A673 (cell line): ENCODE measurements around the gene GIGYF2. TPM values are rescaled to one million over a fixed set of nuclear protein-coding genes. Genes with fewer than 3 reads are reported as not detected.

Experiments used
- BruUV-seq: library from RNA; stranded (reverse); fragments of 400-500 nt; replicated peaks from 2 replicates; lab custom pipeline; 2021; lab: Mats Ljungman, UMichigan
- CTCF ChIA-PET: fragments of 300-600 bp; sonication (Branson Sonifier 250); formaldehyde crosslinking; loops from one replicate; lab custom pipeline; 2022; ENCODE audit warnings: antibody characterized with exemption; lab: Charles Lee
- POLR2A ChIA-PET: fragments of 300-600 bp; sonication (Branson Sonifier 250); formaldehyde crosslinking; loops from one replicate; lab custom pipeline; 2022; ENCODE audit warnings: antibody characterized with exemption; ENCODE audit not compliant: low non-redundant PET; lab: Charles Lee
- DNase-seq: peaks from one replicate; pipeline ENCODE4 v3.0.0-alpha.2; 2015; ENCODE audit warnings: low spot score
- H3K27ac ChIP-seq: fragments of 200-600 bp; sonication (generic); 2 replicates; pipeline ENCODE4 v1.5.1; 2016; ENCODE audit warnings: mixed run types, low read depth, mild to moderate bottlenecking, mixed read lengths, antibody characterized with exemption, low read length; ENCODE audit not compliant: poor library complexity, severe bottlenecking
- H3K27me3 ChIP-seq: fragments of 200-600 bp; sonication (generic); replicated peaks from 2 replicates; pipeline ENCODE4 v1.6.1; 2017; ENCODE audit warnings: mixed run types, low read depth, mild to moderate bottlenecking, mixed read lengths, antibody characterized with exemption, low read length; ENCODE audit not compliant: insufficient read depth, poor library complexity
- H3K36me3 ChIP-seq: fragments of 200-600 bp; sonication (generic); 2 replicates; pipeline ENCODE4 v1.6.1; 2016; ENCODE audit warnings: mixed run types, mild to moderate bottlenecking, mixed read lengths, antibody characterized with exemption, low read length; ENCODE audit not compliant: insufficient read depth, poor library complexity, severe bottlenecking
- H3K4me1 ChIP-seq: fragments of 200-600 bp; sonication (generic); 2 replicates; pipeline ENCODE4 v1.6.1; 2017; ENCODE audit warnings: mixed run types, mild to moderate bottlenecking, mixed read lengths, antibody characterized with exemption, low read length; ENCODE audit not compliant: insufficient read depth, poor library complexity, severe bottlenecking
- H3K4me3 ChIP-seq: fragments of 200-600 bp; sonication (generic); 2 replicates; pipeline ENCODE4 v1.5.1; 2016; ENCODE audit warnings: low read depth, mixed run types, mild to moderate bottlenecking, mixed read lengths, low read length; ENCODE audit not compliant: poor library complexity, severe bottlenecking
- H3K9me3 ChIP-seq: fragments of 200-600 bp; sonication (generic); 2 replicates; pipeline ENCODE4 v1.6.1; 2016; ENCODE audit warnings: mixed run types, low read depth, mild to moderate bottlenecking, mixed read lengths, antibody characterized with exemption, low read length; ENCODE audit not compliant: poor library complexity, severe bottlenecking
- CTCF ChIP-seq: fragments of 300-800, 200-600 bp; sonication (generic); conservative IDR thresholded peaks from 2 replicates; pipeline ENCODE4 v1.5.1; 2017; ENCODE audit warnings: low read depth, mild to moderate bottlenecking, antibody characterized with exemption, low read length, moderate library complexity, mixed read lengths
- EZH2 ChIP-seq: fragments of 200-600 bp; sonication (generic); IDR thresholded peaks from 2 replicates; pipeline ENCODE4 v1.6.1; 2017; ENCODE audit warnings: borderline replicate concordance, low read depth, mild to moderate bottlenecking, mixed read lengths, antibody characterized with exemption, low read length; ENCODE audit not compliant: poor library complexity, severe bottlenecking
- intact Hi-C: fragments of 100-400 bp; cut with micrococcal nuclease; formaldehyde crosslinking; loops from one replicate; pipeline ENCODE4 v1.10.0; 2022; ENCODE audit not compliant: unreplicated experiment
- total RNA-seq: library from RNA; stranded (reverse); gene quantifications from 2 replicates; pipeline ENCODE4 v1.2.3, GENCODE V29; 2021

The GIGYF2 gene
- total RNA-seq, 1 experiment from 2014 or later: 62.8 TPM

DNA sequence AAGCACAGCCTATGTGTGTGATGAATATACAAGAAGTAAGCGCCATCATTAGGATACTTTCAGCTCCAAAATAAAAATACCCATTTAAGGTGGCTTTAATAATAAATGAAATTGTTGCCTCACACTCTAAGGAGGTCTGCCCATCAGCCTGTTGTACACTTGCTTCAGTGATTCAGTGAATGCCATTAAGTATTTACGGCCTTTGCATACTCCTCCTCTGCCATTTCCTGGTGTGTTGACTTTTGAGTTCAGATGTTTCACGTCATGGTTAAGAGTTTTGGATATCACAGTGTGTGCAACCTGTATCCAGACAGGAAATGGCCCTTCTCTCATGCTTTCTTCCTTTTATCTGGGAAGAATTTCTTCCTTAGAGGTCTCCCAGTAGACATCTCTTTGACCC is 134.4 kb downstream of the GIGYF2 start:
- Histone ChIP-seq H3K27ac (no peak overlapping the region), H3K4me1 (peaks cover 8% of the 10 kb centered on the region), H3K4me3 (no peak overlapping the region), H3K36me3 (peaks cover 47% of the 10 kb centered on the region), H3K27me3 (no peaks in the 10 kb centered on the region), H3K9me3 (no peaks in the 10 kb centered on the region)
- intact Hi-C loops: no loop called here
- POLR2A ChIA-PET: no interaction called here
- CTCF ChIA-PET: no interaction called here
- TF ChIP-seq CTCF (no peak), EZH2 (no peak)
- DNase-seq: no peak
- no TSS peak for BruUV-seq

DNA sequence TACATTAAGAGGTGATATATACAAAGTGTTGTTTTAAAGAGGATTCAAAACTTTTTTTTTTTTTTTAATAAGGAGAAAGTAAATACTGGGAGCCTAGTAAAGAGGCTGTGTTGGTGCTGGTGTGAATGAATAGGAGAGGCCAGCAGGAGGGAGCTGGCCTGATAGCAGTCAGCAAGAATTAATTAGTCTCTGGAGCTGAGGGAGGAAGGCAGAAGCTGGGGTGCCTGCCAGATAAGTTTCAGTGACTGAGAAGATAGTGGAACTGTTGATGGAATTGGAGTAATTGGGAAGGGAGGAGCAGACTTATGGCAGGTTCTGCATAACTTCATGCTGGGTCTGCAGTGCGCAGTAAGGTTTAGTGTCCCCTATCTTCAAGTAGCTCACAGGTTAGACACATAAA is 136.7 kb downstream of the GIGYF2 start:
- intact Hi-C loops: no loop called here
- TF ChIP-seq CTCF: no peak
- TF ChIP-seq EZH2: no peak
- no peak overlapping the region for H3K27ac ChIP-seq
- ChIA-PET CTCF (no interaction called here), POLR2A (interaction anchor here (0.7 kb wide), 2 partner anchors 225 to 236 kb away, joined by 5 to 19 read pairs; no protein-coding TSS in a partner anchor)
- peaks cover 44% of the 10 kb centered on the region for H3K36me3 ChIP-seq
- peaks cover 21% of the 10 kb centered on the region for H3K4me1 ChIP-seq
- no TSS peak for BruUV-seq
- H3K4me3 ChIP-seq: no peak overlapping the region
- peak; percentile 20 for DNase-seq
- no peaks in the 10 kb centered on the region for H3K27me3 ChIP-seq
- no peaks in the 10 kb centered on the region for H3K9me3 ChIP-seq

GRCh38 chr2:232835687-232836208 is 138.6 kb downstream of the GIGYF2 start:
- POLR2A ChIA-PET: no interaction called here
- BruUV-seq: no TSS peak
- intact Hi-C loops: no loop called here
- Histone ChIP-seq H3K9me3 (no peaks in the 10 kb centered on the region), H3K36me3 (peaks cover 56% of the 10 kb centered on the region), H3K4me3 (no peak overlapping the region), H3K4me1 (peaks cover 22% of the 10 kb centered on the region), H3K27ac (no peak overlapping the region), H3K27me3 (no peaks in the 10 kb centered on the region)
- CTCF ChIA-PET: no interaction called here
- no peak for TF ChIP-seq CTCF
- TF ChIP-seq EZH2: no peak
- no peak for DNase-seq
